HG03439 (cell line): ENCODE data around the gene SOX8.

Experiments used
- ATAC-seq: cut with Tn5 transposase; IDR thresholded peaks from one replicate; pipeline ENCODE4 v1.9.1; 2021; ENCODE audit warnings: mild to moderate bottlenecking, moderate library complexity; ENCODE audit not compliant: unreplicated experiment

The SOX8 gene

DNA sequence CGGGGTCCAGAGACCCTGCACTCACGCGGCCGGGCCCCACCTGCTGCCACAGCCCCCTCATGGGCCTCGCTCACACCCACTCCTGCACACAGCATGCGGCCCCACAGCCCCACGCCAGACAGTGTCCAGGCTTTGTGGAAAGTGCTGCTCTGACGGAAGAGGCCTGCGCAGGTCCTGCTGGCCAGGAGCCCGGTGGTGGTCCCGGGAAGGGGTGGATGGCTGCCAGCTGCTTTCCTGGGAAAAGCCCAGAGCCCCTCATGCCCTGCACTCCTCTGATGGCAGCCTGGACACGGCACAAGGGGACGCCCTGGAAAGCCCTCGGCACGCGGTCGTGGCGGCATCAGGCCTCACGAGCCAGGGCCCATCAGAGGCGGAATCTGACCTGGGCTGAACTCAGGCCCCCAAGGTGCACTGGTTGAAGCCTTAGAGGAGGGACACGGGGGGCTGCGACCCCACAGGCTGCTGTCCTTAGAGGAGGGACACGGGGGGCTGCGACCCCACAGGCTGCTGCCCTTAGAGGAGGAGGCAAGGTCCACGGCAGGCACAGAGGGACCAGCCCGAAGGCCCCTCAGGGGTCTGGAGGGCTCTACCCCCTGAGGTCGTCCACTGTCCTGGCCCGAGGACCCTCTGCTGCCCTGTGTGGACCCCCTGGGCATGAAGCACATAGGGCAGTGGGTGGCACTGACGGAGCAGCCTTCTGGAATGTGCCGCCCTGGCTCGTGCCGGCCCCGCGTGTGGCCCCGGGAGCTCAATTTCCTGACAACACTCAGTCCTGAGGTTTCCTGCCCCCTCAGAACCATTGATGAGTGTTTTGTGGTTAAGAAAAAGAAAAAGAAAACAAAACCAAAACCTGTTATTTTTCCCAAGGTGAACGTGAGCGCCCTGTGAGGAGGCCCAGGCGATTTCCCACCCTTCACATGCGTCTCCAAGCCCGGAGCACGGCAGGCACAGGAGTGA is 22.1 kb downstream of the SOX8 start:
- no peak for ATAC-seq

GRCh38 chr16:1005286-1005685 is 23.7 kb downstream of the SOX8 start:
- no peak for ATAC-seq

DNA sequence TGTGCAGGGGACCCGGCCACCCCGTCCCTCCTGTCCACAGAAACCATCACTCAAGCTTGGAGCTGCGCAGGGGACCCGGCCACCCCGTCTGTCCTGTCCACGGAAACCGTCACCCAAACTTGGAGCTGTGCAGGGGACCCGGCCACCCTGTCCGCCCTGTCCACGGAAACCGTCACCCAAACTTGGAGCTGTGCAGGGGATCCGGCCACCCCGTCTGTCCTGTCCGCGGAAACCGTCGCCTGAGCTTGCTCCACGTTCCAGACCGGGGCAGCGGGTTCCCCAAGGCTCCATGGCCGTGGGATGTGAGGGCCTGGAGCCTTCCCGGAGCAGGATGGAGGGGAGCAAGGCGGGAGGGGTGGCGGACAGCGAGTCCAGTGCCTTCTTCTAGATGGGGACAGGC is 25.2 kb downstream of the SOX8 start:
- no peak for ATAC-seq

DNA sequence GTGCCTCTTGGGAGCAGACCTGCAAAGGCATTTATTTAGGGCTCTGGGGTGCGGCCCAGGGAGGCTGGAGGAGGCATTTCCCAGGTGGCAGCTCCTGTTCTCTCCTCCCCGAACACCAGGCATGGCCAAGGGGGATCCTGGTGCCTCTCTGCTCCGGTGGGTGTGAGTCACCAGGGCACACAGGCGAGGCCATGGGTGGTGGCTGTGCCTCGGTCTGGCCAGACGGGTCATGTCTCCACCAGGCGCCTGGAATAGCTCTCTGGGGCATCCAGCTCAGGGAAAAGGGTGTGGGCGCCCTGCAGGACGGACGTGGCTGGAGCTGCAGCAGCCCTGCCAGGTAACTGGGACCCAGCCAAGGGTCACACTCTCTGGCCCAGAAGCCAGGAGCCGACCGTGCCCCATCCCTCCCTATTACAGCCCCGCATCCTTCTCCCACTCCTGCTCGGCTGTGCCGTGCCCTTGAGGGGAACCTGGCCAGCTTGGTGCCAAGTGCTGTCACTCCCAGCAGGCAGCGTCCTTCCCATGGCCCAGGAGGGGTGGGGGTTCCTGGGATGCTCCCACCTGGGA is 25.8 kb downstream of the SOX8 start:
- ATAC-seq = no peak

DNA sequence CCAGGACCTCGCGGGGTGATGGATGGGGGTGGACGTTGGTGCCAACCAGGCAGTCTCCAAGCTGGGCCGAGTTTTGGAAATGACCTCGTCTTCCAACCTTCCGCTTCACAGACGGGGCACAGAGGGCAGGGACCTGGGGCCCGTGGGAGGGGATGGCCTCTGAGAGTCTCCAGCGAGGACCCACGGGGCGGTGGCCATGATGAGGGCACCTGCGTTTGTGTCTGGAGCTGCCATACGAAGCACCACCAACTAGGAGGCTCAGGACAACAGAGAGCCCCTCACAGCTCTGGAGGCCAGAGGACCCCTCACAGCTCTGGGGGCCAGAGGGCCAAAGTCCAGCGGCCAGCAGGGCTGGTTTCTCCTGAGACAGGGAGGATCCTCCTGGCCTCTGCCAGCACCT is 26.5 kb downstream of the SOX8 start:
- no peak for ATAC-seq

- no peak for ATAC-seq
Observed at GRCh38 chr16:1009358-1010150, 28.0 kb downstream of the SOX8 start.

GRCh38 chr16:1010251-1010650 is 28.7 kb downstream of the SOX8 start:
- ATAC-seq = no peak

DNA sequence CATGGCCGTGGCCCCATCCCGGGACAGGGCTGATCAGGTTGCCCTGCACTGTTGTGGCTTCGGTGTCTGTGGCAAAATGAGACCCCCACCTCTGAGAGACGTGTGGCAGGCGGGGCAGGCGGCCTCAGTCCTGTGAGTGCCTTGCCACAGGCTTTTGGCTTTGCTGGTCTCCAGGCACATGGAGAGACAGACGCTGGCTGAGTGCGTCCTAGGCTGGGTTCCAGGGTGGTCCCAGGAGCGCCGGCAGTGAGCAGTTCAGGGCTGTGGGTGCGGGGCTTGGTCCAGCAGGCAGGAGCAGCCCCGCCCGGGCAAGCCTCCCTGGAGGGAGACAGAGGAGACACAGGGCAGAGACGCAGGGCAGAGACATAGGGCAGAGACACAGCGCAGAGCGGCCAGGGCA is 29.2 kb downstream of the SOX8 start:
- ATAC-seq = no peak

DNA sequence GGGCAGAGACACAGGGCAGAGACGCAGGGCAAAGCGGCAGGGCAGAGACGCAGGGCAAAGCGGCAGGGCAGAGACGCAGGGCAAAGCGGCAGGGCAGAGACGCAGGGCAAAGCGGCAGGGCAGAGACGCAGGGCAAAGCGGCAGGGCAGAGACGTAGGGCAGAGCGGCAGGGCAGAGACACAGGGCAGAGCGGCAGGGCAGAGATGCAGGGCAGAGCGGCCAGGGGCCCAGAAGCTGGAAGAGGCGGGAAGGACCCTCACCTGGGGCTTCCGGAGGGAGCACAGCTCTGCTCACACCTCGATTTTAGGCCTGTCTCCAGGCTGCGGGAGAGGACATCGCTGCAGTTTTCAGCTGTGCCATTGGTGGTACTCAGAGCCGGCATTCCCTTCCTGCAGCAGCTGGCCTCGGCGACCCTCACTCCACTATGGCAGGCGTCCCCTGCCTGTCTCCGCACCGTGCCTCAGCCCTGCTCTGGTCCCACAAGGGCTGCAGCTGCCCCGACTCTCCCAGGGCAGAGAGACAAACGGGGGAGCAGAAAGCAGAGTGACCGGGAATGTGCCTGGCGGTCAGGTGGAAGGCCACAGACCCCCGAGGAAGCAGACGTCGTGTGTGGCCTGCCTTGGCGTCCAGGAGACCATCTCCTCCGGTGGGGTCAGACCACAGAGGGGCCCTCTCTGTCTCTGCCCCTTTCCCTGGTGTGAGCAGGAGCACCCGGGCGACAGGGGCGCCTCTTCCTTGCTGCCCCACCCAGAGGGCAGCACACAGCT is 29.9 kb downstream of the SOX8 start:
- no peak for ATAC-seq

DNA sequence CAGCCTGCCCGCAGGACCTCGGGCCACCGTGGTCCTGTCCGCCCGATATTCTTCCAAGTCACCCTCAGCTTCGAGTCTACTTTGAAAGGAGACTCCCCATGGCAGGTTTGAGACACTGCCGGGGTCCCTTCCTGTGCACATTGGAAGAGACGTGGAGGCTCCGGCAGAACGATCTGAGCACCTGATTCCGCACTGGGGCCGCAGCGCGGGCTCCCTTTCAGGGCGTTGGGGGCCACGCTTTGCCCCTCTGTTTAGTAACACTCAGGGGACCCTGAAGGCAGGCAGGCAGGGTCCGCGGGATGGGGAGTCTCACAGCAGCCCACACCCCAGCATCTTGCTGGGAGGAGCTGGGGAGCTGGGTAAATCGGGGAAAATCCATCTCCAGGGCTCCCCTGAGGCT is 30.6 kb downstream of the SOX8 start:
- no peak for ATAC-seq

DNA sequence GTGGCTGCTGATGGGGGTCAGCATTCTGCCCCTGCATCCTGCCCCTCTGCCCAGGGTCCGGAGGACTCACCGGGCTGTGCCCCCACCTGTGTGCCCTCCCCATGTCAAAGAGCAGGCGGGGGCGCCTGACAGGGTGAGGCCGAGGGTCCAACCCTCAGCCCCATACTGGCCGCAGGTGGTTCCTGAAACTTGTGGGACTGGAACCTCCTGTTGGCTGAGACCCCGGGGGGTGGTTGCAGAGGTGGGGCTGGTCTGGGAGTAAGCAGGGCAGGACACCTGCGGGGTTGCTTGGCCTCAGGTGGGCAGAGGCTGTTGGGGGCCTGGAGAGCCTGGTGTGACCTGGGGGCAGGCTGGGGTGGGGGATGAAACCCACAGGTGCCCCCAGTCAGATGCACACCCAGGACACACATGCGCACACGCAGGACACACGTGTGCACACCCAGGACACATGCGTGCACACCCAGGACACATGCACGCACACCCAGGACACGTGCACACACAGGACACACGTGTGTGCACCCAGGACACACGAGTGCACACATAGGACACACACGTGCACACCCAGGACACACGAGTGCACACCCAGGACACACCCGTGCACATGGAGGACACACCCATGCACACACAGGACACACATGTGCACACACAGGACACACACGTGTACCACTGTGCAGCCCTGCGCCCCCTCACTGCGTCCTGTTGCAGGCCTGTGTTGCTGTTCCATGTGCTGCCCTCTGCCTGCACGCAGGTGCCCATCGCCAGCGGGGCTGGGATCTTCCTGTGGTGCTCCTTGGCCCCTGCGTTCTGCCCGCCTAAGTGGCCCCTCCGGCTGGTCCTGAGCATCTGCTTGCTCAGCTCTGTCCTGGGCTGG is 31.4 kb downstream of the SOX8 start:
- no peak for ATAC-seq

DNA sequence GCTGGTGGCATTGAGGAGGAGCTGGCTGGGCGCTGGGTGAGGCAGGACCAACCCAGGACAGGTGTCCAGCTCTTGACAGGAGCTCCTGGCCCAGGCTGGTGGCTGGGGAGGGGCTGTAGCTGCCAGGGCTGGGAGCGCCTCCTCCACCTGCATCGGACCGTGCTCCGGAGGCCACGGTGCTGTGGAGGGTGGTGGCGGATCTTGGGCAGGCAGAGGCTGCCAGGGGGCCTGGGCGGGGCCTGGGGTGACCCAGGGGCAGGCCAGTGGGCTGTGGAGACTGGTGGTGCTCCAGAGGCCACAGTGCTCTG is 32.0 kb downstream of the SOX8 start:
- no peak for ATAC-seq

- ATAC-seq = no peak
Observed at GRCh38 chr16:1014221-1014620, 32.7 kb downstream of the SOX8 start.

DNA sequence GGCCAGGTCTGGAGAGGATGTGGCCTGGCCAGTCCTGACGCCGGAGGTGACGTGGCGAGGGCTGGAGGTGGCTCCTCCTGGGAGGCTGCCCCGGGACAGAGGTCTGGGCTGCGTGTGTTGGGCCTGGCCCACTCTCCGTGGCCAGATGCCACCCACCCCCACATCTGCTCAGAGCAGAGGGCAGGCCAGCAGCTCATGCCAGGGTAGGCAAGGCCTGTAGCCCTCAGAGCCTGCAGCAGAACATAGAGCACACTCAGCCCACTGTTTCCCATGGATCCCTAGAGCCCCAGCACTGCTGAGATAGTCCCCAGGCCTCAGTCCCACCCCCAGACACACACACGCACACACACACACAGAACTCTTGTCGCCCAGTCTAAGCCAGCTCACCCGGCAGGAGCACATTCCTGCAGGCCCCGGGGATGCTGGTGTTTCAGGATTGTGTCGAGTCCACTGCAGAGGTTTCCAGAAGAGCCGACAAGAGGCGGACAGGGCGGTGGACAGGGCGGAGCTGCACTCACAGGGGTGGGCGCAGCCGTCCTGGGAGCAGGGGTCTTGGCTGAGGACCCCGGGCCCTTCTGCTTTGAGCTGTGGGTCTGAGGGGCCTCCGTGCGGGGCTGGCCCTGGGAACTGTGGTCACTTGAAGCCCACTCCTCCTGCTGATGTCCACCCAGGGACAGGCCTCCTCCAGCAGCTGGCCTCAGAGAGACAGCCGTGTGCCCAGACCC is 33.4 kb downstream of the SOX8 start:
- no peak for ATAC-seq

DNA sequence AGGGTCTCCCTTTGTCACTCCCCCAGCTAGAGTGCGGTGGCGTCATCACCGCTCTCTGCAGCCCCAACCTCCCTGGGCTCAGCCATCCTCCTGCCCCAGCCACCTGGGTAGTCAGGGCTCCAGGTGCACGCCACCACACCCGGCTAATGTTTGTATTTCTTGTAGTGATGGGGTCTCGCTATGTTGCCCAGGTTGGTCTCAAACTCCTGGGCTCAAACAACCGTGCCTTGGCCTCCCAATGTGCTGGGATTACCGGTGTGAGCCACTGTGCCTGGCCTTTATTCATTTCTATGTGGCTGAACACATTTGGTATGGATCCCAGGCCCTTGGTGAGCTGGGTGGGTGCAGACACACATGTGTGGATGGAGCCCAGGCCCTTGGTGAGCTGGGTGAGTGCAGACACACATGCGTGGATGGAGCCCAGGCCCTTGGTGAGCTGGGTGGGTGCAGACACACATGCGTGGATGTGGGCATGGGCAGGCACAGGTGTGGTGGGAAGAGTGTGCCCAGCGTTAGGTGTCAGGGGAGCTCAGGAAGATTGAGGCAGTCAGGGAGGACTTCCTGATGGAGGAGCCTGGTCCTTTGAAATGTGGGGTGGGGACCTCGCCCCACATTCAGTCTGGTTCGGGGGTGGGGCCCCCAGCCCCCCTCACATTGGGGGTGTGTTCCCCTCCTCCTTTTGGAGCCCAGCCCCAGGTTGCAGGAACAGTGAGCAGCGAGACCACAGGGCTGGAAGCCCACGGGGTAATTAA is 37.1 kb downstream of the SOX8 start:
- ATAC-seq = no peak

DNA sequence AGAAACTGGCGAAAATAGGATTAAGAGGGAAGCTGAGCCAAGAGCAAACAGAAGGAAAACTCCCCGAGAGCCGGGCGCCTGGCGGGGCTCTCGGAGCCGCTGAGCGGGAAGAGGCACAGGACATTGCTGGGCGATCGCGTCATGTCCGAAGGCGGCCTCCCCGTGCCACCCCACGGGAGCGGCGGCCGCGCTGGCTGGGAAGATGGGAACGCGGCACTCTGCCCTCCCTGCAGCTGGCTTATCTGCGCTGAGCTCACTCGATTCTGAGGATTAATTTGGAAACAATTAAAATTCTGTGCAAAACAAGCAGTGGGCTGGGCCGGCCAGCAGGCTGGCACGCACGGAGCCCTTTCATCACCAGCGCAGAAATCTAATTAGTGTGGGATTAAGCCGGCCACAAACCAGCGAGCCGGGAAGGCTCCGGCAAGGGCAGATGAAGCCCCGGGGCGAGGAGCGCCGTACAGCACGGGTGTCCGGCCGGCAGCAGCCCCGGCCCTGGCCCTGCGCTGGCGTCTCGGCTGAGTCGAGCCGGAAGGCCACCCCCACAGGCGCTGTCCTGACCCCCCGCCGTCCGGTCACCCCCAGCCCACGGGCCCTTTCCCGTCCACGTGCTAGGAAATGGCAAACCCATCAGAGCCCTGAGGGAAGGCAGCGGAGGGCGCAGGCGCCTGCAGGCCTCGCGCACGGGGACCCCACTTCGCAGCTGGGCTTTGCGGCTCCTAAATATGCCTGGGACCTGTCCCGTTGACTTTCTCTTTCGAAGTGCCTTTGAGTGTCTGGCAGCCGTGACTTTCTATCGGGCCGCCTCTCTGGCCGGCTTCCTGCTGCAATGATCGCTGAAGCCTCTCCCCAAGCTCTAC is 37.9 kb downstream of the SOX8 start:
- ATAC-seq = no peak

DNA sequence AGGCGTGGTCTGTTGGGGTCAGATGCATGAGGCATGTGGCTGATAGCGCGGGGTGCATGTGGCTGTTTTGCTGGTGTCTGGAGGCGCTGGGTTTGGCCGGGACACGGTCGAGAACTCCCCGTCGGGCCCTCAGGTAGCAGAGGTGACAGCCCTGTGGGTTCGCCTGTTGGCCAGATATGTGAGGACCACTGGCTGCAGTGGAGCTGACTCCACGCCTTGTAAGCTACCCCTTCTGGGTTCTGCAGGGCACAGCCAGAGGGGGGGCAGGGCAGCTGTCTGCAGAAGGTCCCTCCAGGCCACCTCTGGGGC is 38.5 kb downstream of the SOX8 start:
- no peak for ATAC-seq

DNA sequence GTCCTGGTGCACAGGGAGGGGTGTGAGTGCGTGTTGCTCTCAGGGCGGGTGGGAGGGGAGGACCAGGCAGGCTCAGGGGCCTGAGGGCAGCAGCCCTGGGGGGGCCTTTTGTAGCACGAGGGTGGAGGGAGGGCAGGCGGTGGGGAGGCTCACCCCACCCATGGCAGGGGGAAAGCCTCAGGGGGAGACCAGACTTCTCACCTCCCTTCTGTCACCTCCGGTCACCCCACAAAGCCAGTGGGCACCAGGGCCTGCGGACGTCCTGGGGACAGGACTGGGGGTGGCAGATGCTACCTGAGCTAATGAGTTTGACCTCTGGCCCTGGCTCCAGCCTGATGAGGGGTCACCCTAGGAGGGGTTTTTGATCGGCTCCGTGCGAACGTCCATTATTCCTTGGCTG is 39.0 kb downstream of the SOX8 start:
- ATAC-seq = no peak
